Activated CD4-positive, alpha-beta T cell treated with anti-CD3 and anti-CD28 coated beads, Interleukin-2, amount 50 U/mL, for 1 hour (primary cell): ENCODE data around the gene VSX2.
"Not testable (repeated sequence)": the region's sequence is repeated elsewhere in the genome, so short reads cannot be mapped to it uniquely, and the experiment has no call there.

Experiments
- DNase-seq: peaks from one replicate; pipeline ENCODE4 v3.0.0-alpha.2; 2020

VSX2 gene

DNA sequence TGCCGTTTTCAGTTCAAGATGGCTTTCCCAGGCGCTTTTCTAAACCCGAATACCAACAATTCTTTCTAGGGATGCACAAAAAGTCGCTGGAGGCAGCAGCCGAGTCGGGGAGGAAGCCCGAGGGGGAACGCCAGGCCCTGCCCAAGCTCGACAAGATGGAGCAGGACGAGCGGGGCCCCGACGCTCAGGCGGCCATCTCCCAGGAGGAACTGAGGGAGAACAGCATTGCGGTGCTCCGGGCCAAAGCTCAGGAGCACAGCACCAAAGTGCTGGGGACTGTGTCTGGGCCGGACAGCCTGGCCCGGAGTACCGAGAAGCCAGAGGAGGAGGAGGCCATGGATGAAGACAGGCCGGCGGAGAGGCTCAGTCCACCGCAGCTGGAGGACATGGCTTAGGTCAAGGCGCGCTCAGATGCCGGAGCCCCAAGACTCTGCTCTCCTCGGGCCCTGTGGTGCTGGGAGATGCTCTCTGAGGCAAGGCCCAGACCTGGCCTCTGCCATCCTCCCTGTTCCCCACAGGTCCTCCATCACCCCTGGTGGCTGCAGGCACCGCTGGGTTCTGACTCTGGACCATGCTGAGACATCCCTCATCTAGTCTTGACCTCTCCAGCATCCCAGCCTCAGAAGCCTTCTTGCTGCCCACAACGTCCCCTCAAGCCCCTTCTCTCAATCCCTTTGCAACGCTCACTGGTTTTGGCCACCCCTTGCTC lies 21.4 kb downstream of the VSX2 start:
- DNase-seq, result no peak

DNA sequence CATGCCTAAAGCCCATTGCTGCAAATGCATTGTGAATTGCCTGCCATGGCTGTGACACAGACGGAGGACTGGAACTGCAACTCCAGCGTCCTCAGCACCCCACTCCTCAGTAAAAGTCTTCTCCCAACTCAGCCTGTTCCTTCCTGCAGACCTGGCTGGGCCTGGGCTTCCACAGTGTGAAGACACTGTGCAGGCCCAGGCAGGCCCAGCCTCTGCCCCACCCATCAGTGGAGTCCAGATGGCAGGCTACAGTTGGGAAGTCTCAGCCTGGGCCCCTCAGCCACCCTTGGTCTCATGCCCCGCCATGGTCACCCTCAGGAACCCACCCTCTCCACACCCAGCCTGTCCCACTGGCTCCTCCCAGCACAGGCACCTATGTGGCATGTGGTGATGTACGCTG lies 22.0 kb downstream of the VSX2 start:
- no peak for DNase-seq

DNA sequence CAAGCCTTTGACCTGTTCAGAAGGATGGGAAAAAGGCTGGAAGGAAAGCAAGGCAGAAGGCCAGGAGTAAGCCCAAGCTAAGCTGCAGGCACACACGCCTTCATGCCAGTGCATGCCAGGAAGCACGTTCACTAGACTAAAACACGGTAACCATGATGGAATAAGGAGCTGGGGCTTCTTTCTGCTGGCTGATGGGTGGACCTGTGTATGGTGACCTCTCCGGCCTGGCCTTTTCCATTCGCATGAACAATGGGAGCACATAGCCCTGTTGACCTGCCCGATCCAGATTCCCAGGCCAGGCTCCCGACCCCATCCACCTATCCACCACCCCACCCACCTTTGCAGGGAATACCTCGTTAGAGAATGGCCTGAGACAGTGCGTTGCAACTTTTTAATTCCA lies 22.8 kb downstream of the VSX2 start:
- DNase-seq, result no peak

DNA sequence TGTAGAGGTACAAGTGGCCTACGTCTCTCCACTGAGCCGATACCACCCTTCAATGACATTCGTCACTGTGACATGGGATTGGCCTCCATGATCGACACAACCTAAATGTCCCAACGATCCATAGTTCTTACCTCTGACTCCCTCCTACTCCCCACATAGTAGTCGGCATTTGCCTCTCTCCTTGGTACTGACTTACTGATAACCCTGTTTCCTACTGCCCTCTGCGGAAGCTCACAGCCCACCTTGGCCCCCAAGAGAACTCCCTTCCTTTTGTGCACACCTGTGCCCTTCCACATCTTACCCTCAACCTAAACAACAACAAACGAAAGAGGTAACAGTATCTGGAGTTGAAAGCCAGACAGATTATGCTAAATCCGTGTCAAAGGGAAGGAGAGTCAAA lies 23.9 kb downstream of the VSX2 start:
- DNase-seq, result no peak

DNA sequence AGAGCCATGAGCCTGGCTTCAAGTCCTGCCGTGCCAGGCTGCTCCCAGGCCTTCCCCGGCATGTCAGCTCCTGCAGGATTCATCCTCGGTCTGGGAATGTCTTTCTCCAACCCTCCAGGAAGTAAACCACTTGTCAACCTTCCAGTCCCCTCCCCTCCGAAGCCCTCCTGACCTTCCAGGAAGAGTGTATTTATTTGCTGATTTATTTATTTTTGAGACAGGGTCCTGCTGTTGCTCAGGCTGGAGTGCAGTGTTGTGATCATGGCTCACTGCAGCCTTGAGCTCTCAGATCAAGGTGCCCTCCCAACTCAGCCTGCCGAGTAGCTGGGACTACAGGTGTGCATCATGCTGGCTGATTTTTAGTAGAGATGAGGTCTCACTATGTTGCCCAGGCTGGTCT lies 24.7 kb downstream of the VSX2 start:
- DNase-seq, result no peak

DNA sequence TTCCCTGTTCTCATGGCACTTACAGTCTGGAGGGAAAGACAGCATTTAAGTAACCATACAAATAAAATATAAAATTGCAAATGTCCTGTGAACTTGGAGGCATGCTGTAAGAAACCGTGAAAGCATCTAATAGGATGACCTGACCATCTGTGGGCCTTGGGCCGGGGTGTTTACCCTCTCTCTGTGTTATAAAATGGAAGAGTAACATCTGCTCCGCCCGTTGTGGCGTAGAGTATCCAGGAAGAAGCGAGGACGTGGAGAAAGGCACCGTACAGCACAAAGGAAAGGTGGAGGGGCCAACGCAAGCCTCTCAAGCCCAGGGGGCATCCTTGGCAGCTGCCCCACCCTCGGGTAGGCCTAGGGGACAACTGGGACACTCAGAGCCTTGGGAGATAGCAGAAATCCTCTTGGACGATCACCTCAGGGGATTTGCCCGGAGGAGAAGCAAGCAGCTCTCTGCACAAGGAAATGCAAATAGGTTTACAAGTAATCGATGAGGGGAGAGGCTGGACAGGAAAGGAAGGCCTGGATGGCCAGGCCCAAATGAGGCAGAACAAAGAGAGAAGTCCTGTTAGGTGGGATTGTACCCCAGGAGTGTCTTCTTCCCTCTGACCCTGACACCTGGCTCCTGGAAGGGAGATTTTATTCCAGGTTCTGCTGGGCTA lies 26.2 kb downstream of the VSX2 start:
- no peak for DNase-seq

DNA sequence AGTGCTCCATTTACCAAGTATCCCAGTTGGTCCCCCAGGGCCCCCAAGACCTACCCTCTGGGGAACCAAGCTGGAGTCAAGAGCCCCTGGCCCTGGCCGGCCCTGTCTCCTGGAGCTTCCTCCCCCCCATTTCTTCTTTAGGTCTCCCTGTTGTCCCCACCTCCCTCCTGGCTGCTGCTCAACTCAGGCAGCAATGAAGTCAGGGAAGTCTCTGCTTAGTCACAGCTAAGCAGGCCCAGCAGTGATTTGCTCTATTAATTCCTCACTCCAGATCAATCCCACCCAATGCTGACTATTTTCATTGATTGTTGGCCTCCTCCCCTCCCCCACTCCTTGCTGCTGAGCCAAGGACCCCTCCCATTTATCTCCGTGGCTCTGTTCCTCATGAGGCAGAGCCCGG lies 28.3 kb downstream of the VSX2 start:
- DNase-seq, result no peak

DNA sequence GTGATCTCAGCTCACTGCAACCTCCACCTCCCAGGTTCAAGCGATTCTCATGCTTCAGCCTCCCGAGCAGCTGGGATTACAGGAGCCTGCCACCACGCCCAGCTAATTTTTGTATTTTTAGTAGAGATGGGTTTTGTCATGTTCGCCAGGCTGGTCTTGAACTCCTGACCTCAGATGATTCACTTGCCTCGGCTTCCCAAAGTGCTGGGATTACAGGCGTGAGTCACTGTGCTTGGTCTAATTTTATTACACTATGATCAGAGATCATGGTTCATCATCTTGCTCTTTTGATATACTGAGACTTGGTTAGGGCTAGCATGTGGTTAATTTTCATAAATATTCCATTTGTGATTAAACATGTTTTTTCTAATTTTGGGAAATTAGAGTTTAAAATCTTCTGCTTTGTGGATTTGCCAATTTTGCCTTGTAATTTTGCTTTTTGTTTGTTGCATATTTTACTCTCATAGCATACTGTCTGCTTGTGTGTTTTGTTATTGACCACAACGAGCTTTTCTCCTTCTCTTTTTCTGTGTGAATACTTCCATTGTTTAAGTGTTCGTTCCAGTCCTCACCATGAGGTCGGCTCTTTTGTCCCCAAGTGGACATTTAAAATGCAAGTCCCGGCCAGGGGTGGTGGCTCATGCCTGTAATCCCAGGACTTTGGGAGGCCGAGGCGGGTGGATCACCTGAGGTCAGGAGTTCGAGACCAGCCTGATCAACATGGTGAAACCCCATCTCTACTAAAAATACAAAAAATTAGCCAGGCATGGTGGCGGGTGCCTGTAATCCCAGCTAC lies 31.3 kb downstream of the VSX2 start:
- DNase-seq, result not testable (repeated sequence)

DNA sequence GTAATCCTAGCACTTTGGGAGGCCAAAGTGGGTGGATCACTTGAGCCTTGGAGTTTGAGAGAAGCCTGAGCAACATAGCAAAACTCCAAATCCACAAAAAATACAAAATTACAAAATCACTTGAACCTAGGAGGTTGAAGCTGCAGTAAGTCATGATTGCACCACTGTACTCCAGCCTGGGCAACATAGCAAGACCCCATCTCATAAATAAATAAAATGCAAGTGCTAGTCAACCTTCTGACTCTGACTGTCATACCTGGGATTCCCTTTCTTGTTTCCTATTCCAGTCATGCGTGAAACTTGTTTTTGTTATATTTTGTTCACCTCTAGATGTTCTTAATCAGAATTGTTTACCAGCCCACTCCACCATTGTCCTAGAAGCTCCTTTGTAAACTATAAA lies 32.1 kb downstream of the VSX2 start:
- no peak for DNase-seq

DNA sequence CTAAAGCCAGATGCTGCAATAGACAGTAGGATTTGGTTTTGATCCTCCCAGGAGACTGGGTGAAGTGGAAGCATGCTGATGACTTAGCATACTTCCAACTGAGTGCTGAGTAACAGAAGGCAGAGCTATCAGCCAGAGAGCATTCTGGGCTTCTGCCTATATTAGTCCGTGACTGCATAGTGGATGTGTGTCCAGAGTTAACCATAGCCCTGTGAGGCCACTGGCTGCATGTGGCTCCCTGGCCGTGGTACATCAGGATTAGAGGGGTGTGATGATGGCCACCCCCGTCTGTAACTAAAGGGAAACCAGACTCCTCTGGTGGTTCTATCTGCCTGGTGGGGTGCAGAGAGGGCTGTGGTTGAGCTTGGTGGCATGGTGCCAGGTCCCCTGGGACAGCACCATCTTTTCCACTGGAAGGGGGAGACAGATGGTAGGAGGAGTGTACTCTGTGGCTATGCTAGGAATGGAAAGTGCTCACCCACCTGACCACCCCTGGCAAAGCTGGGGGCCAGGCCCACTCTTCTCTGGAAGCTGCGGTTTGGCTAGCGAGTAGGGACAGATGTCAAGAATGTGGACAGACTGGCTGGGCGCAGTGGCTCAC lies 36.1 kb downstream of the VSX2 start:
- DNase-seq, result no peak

DNA sequence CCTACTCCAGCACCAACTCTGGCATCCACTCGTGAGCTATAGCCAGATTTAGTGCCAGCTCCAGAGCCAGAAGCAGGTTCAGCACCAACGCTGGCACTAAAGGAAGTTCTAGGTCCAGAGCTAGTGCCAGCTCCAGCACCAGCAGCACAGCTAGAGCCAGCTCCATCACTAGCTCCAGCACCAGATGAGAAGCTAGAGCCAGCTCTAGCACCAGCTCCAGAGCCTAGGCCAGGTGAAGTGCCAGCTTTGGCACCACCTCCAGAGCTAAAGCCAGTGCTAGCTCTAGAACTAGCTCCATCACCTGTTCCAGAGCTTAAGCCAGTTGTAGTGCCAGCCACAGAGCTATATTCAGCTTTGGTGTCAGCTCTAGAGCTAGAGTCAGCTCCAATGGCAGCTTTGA lies 38.8 kb downstream of the VSX2 start:
- DNase-seq, result no peak

DNA sequence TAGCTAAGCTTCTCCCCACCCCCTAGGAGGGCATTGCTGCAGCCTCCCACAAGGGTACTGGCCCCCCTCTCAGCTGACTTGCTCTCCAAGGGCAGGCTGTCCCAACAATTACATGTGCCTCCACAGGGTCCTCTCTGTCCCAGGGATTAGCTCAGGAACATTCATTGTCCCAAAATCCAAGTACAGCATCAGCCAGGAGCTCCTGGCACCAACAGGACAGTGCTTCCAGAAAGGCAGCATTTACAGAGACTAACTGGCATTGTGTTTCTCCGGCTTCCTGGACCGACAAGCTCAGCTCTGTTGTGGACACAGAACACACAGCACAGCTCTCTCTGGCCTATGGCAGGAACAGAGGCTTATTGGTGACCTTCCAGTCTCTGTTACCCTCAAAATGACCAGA lies 41.8 kb downstream of the VSX2 start:
- no peak for DNase-seq

DNA sequence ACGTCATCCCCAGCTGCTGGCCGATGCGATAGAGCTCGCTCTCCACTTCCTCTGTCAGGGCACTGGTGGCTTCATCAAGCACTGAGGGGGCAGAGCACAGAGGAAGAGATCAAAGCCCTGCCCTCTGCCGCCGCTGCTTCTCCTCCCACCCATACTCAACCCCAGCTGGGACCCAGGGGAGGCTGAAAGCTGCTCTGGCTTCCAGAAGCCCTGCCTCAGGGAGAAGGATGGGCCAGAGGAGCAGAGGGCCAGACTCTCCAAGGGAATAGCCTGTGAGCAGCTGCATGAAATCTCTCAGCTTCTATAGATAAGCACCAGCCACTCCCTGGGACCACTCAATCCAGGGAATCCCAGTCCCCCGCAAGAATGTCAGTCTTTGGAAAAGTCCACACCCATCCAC lies 47.5 kb downstream of the VSX2 start:
- DNase-seq, result no peak

DNA sequence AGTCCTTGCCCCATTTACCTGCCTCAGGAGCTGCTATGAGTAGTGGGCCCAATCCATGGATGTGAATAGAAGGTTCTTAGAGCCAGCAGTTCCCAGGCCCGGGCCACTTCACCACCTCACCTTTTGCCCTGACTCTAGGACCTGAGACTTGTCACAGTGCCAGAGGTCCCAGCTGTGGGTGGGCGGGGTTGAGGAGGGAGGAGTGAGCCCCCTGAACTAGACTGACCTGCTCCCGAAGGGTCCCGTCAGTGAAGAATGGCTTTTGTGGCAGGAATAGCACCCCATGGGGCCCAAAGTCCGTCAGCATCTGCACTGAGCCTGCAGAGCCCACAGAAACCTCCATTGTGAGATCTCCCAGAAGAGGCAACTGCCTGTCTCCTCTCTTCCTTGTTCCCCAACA lies 50.6 kb downstream of the VSX2 start:
- no peak for DNase-seq

DNA sequence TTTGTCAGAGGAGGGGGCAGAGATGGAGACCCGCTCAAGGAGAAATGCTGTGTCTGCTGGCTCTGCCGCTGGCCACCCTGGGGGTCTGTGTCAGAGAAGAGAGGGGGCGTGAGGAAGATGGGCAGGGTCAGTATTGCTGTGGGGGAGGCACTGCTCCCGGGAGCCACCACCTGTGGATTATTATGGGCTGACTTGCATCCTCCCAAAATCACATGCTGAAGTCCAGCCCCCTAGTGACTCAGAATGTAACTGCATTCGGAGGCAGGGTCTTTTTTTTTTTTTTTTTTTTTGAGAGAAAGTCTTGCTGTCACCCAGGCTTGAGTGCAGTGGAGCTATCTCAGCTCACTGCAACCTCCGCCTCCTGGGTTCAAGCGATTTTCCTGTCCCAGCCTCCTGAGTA lies 51.2 kb downstream of the VSX2 start:
- no peak for DNase-seq

DNA sequence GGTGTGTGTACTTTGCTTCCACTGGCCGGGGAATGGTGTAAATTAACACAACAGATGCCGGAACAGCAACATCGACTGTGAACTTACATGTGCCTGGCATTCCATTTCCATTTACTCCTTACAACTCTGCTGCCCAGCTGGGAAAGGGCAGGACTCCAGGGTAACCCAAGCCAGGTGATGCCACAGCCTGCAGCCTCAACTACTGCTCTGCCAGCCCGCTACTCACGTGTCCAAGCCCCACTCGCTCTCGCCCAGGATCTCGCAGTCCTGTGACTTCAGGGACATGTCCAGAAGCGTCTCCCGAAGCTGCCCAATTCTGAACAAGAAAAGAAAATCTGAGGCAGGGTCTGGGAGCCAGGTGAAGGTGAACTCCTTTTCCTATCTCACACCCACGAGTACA lies 52.8 kb downstream of the VSX2 start:
- DNase-seq, result no peak

DNA sequence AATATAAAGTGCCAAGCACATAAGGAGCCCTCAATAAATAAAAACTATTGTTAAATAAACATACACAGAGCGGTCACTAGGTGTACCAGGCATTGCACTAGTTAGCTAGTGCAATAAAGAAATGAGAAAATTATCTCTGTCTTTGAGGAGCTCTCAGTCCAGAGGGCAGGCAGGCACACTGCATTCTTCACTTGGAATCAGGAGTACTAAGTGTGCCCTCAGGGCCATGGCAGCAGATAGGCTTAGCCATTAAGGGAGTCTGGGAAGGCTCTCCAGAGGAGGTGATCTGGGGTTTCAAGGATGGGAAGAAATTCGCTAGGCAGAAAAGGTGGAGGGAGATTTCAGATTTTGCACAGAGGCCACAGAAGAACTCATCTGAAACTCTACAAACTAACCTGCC lies 54.4 kb downstream of the VSX2 start:
- no peak for DNase-seq

DNA sequence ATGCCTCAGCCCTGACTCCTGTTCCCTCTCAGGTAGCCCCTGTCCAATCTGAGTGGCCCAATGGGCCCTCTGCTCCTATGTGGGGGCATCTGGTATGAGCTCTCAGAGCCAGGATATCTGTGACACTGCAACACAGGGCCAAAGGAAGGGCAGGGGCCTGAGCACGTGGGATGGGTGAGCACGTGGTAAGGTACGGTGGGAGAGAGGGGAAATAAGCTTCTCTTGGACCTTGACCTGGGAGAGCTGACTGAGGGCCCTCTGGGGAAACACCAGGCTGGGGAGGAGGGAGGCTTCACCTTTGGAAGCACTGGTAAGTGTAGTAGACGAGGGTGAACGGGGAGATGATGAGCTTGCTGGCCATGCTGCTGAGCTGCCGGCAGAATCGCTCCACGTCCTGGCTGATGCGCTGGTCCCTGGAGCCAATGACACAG lies 56.8 kb downstream of the VSX2 start:
- no peak for DNase-seq

DNA sequence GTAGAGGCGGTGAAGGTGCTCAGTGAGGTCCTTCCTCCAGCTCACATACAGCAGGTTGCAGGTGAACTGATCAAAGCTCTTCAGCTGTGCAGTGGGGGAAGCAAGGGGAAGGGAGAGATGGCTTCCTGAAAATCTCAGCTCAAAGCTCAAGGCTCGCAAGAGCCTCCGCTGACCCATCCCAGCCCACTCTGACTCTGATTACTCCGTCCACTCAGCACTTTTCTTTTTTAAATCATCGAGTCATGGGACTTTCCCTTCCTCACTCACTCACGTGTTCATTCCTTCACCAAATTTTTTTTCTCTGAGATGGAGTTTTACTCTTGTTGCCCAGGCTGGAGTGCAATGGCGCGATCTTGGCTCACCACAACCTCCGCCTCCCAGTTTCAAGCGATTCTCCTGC lies 58.7 kb downstream of the VSX2 start:
- no peak for DNase-seq

DNA sequence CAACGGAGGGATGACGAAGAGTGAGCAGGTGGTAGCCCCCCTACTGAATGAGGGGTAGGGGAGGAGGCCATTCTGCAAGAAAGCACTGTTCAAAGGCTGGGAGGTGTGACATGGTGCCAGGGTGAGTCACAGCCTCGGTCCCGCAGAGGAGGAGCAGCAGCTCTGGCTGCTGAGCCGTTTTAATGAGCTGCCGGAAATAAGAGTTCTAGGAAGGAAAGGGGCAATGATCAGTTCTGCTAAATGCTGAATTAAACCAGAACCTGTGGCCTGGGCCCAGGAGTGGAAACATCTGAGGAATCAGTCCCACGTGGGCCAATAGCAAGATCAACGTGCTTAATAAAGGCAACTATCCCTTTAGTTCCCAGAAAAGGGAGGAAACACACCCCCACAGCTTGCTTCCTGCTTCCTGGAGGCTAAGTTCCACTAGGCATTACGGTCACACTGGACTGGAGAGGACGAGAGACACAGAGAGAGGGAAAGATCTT lies 59.9 kb downstream of the VSX2 start:
- DNase-seq, result no peak

DNA sequence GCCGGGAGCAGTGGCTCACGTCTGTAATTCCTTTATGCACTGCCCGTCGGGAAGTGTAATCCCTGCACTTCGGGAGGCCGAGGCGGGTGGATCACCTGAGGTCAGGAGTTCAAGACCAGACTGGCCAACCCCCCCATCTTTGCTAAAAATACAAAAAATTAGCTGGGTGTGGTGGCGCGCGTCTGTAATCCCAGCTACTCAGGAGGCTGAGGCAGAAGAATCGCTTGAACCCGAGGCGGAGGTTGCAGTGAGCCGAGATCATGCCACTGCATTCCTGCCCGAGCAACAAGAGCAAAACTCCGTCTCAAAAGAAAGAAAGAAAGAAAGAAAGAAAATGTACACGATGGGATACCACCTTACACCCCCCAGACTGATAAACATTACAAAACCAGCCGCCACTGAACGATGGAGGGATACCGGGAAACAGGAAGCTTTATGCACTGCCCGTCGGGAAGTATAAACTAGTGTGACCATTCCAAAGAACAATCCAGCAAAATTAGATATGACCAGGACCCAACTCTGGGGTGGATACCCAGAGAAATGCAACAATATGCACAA lies 62.4 kb downstream of the VSX2 start:
- no peak for DNase-seq

DNA sequence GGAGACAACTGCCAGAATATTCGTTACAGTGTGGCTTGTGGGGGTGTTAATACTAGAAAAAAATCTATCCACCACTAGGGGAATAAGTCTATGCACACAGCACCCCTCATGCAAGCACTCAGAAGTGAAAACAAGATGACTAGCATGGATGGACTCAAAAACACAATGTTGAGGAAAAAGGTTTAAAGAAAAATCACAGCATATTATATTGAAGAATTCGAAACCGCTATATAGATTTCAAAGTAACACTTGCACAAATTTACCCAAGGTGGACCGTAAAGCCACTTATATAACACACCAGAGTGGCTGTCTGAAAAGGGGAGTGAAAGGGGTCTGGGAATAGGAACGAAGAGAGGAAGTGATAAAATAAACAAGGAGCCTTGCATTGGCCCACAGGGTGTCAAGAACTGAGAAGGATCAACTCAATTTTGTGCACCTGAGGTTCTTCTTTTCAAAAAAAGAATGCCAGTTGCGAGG lies 62.9 kb downstream of the VSX2 start:
- DNase-seq, result no peak
